Pancreas (tissue), 10 donors: ENCODE data around the gene RPS6KC1. TPM values are rescaled to one million over a fixed set of nuclear protein-coding genes. Genes with fewer than 3 reads are reported as not detected.

Experiments used
- ATAC-seq, 4 donors: fragments of 200-7000 bp; cut with Tn5 transposase; one replicate each; pipeline versions ENCODE4 v1.8.0 to v1.9.1; 2020; ENCODE audit warnings: mild to moderate bottlenecking in 4 of 4, moderate library complexity in 4 of 4
- DNase-seq, 6 donors: peaks; one replicate each; pipeline ENCODE4 v3.0.0-alpha.2; 2020
- FAIRE-seq: peaks from 2 replicates; lab custom pipeline; 2012; peaks lifted over from hg19 to GRCh38; lab: Jason Lieb, UNC
- H3K27ac ChIP-seq, 4 donors: fragments of 200-600 bp; sonication (generic); 1 replicate in 3 of 4; 2 replicates in 1 of 4; pipeline versions ENCODE4 v1.5.0 to v1.8.0; 2020
- H3K27me3 ChIP-seq, 4 donors: fragments of 200-600 bp; one replicate each; pipeline ENCODE4 v1.8.0; 2021
- H3K36me3 ChIP-seq, 3 donors: fragments of 200-600 bp; sonication (generic) in 1 of 3; one replicate each; pipeline versions ENCODE4 v1.5.0 to v1.8.0; 2020 to 2021
- H3K4me1 ChIP-seq, 3 donors: fragments of 200-600 bp; one replicate each; pipeline ENCODE4 v1.8.0; 2021
- H3K4me3 ChIP-seq, 4 donors: fragments of 200-600 bp; sonication (generic) in 2 of 4; one replicate each; pipeline versions ENCODE4 v1.5.0 to v1.8.0; 2020 to 2021
- H3K9me3 ChIP-seq, 4 donors: fragments of 200-600 bp; one replicate each; pipeline ENCODE4 v1.8.0; 2021
- WGBS, 2 donors: extraction: QIAGEN DNeasy Blood & Tissue Kit; methylation state at CpG; one replicate each; pipeline ENCODE4 v1.1.7; 2013; 5-methylcytosine and 5-hydroxymethylcytosine counted together
- intact Hi-C, 3 donors: fragments of 100-400 bp; cut with DNase I; formaldehyde crosslinking; loops; one replicate each; pipeline versions ENCODE4 v1.11.1 to v1.14.2; 2022
- polyA plus RNA-seq, 2 donors: library from polyadenylated mRNA; stranded (reverse); fragments of 200-250 nt; gene quantifications; one replicate each; pipeline ENCODE4 v1.2.3, GENCODE V29; 2013
- total RNA-seq, 6 donors: library from RNA; stranded (reverse); fragmentation: NEBNext Ultra II Directional in 4 of 6; extraction: Animal tissue kit (Norgen Biotek cat#: 25700) in 4 of 6; gene quantifications; one replicate each; pipeline versions ENCODE4 v1.2.1 to v1.2.4, GENCODE V29; 2021 to 2023
- TF ChIP-seq, protein P1 (sequence below), 4 donors: fragments of 200-600 bp; sonication (generic) in 3 of 4; IDR thresholded peaks; one replicate each; pipeline versions ENCODE4 v1.5.0 to v1.8.0; 2021; ENCODE audit warnings: antibody characterized with exemption in 4 of 4
- donor health status: healthy with polysubstance abuse.
- donor health status: DM: no; HTN: no; CAD: no; lungs with moderate emphysema.
- donor health status: DM: no; HTN: no; CAD: no.
- donor health status: control.
- donor health status: control.
- donor health status: Bipolar disorder and iron deficiency.
- donor health status: DM: yes; HTN: yes; CAD: no.
- donor health status: DM: no; HTN: no; CAD: no.
- donor health status: DM: no; HTN: no; CAD: no.
- donor health status: DM: yes; HTN: yes; CAD: no.

Gene RPS6KC1
- total and polyA plus RNA-seq, 8 donors, result 2.3 to 11.4 (median 7.0) TPM

DNA sequence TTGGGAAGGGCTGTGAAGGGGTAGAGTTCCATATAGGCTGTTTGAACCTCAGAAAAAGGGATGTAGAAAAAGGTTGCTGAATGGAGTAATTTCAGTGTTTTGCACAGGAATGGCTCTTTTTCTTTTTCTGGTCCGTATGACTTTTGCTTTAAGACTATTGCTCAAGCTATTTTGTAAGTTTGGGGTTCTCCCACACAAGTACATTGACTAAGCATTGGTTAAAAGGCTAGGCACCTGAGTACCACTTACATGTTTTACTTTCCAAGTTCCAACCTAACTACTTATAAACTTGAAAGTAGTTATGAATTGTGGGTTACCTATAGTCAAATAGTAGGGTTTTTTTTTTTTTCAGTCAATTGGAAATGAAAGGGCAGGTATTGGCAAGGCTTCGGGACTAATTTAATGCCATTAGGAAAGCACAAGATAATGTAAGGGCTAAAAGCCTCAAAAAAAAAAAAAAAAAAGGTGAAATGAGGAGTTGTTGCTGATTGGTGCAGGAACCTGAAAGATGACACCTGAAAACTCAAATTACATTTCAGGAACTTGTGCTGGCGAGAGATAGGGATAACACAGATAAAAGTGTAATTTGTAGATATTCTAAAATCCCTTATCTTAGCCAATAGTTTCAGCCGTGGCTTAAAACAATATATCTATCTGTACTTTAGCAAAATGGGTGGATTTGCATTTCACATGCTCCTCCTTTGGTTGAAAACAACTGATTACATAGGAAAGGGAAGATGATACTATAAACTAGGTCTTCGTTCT, 209.5 kb downstream of the RPS6KC1 start:
- Histone ChIP-seq H3K4me3 (no peak overlapping the region), H3K27ac (no peak overlapping the region), H3K36me3 (no peaks in the 10 kb centered on the region), H3K9me3 (no peaks in the 10 kb centered on the region), H3K4me1 (no peaks in the 10 kb centered on the region), H3K27me3 (no peaks in the 10 kb centered on the region)
- WGBS, 2 donors, result 73% methylated on average over 5 of the region's 5 CpGs
- FAIRE-seq (no peak), ATAC-seq (no peak), DNase-seq (no peak)
- TF ChIP-seq, protein P1, sequence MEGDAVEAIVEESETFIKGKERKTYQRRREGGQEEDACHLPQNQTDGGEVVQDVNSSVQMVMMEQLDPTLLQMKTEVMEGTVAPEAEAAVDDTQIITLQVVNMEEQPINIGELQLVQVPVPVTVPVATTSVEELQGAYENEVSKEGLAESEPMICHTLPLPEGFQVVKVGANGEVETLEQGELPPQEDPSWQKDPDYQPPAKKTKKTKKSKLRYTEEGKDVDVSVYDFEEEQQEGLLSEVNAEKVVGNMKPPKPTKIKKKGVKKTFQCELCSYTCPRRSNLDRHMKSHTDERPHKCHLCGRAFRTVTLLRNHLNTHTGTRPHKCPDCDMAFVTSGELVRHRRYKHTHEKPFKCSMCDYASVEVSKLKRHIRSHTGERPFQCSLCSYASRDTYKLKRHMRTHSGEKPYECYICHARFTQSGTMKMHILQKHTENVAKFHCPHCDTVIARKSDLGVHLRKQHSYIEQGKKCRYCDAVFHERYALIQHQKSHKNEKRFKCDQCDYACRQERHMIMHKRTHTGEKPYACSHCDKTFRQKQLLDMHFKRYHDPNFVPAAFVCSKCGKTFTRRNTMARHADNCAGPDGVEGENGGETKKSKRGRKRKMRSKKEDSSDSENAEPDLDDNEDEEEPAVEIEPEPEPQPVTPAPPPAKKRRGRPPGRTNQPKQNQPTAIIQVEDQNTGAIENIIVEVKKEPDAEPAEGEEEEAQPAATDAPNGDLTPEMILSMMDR (IDR thresholded peaks at IDR 0.05), result no peak
- intact Hi-C loops, result no loop called here

GRCh38 chr1:213264531-213264930, 213.5 kb downstream of the RPS6KC1 start:
- Histone ChIP-seq H3K4me3 (no peak overlapping the region), H3K27ac (no peak overlapping the region), H3K4me1 (no peaks in the 10 kb centered on the region), H3K9me3 (peaks cover 0 to 3% (median 0%) of the 10 kb centered on the region in 4 donors), H3K27me3 (no peaks in the 10 kb centered on the region), H3K36me3 (no peaks in the 10 kb centered on the region)
- FAIRE-seq (no peak), DNase-seq (no peak), ATAC-seq (no peak)
- 83 to 90% methylated on average over 1 of the region's 1 CpG for WGBS, 2 donors
- intact Hi-C loops, result no loop called here
- TF ChIP-seq, protein P1 (IDR thresholded peaks at IDR 0.05), result no peak

- no peak for ATAC-seq
- 97 to 100% methylated on average over 2 of the region's 2 CpGs for WGBS, 2 donors
- Histone ChIP-seq H3K4me3 (no peak overlapping the region), H3K4me1 (no peaks in the 10 kb centered on the region), H3K27me3 (no peaks in the 10 kb centered on the region), H3K9me3 (peaks cover 0 to 3% (median 0%) of the 10 kb centered on the region in 4 donors), H3K27ac (no peak overlapping the region), H3K36me3 (no peaks in the 10 kb centered on the region)
- DNase-seq, result no peak
- intact Hi-C loops, result no loop called here
- TF ChIP-seq, protein P1 (IDR thresholded peaks at IDR 0.05), result no peak
- FAIRE-seq, result peak; percentile 9
Observed at GRCh38 chr1:213266983-213267772, 216.1 kb downstream of the RPS6KC1 start.

DNA sequence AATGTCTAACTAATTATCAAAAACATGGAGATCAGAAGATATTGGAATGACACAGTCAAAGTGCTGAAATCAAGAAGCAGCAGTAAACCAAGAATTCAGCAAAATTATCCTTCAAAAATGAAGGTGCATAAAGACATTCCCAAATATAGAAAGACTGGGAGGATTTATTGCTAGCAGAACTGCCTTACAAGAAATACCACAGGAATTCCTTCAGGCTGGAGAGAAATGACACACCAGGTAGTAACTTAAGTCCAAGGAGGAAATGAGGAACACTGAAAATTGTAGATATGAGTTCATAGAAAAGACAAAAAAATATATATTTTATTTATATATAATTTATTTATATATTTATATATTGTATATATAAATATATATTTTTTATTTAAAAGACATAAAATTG, 217.2 kb downstream of the RPS6KC1 start:
- intact Hi-C loops, result no loop called here
- Histone ChIP-seq H3K4me3 (no peak overlapping the region), H3K4me1 (no peaks in the 10 kb centered on the region), H3K9me3 (peaks cover 0 to 3% (median 0%) of the 10 kb centered on the region in 4 donors), H3K36me3 (no peaks in the 10 kb centered on the region), H3K27ac (no peak overlapping the region), H3K27me3 (no peaks in the 10 kb centered on the region)
- FAIRE-seq (no peak), DNase-seq (no peak), ATAC-seq (no peak)
- TF ChIP-seq, protein P1 (IDR thresholded peaks at IDR 0.05), result no peak
